H1 (cell line): Measurements from ENCODE around the gene PTH2R. TPM values are rescaled to one million over a fixed set of nuclear protein-coding genes. Genes with fewer than 3 reads are reported as not detected.

ENCODE experiments used
- CBX5 ChIP-seq: fragments of 300-800, 300-1000 bp; sonication (generic); IDR thresholded peaks from 2 replicates; pipeline ENCODE4 v1.7.1; 2016; ENCODE audit warnings: antibody characterized with exemption, low read length, low read depth
- KDM4A ChIP-seq: IDR thresholded peaks from one replicate; pipeline ENCODE4 v1.7.1; 2012; ENCODE audit warnings: low read depth, mild to moderate bottlenecking, moderate library complexity, low read length, inconsistent platforms; ENCODE audit not compliant: severe bottlenecking
- MAFK ChIP-seq: IDR thresholded peaks from 2 replicates; pipeline ENCODE4 v1.6.1; 2012; ENCODE audit warnings: low read depth, mild to moderate bottlenecking, improper control_type of control experiment, low read length
- SP2 ChIP-seq: IDR thresholded peaks from 2 replicates; pipeline ENCODE4 v1.6.1; 2012; ENCODE audit warnings: mild to moderate bottlenecking, low read length, inconsistent platforms
- TAF7 ChIP-seq: optimal IDR thresholded peaks from 2 replicates; pipeline ENCODE3; 2011; ENCODE audit warnings: low read depth, mild to moderate bottlenecking, inconsistent platforms, low read length, moderate library complexity, borderline replicate concordance
- TCF12 ChIP-seq: IDR thresholded peaks from 2 replicates; pipeline ENCODE4 v1.6.1; 2011; ENCODE audit warnings: low read depth, mild to moderate bottlenecking, low read length
- polyA plus RNA-seq, 7 experiments: library from polyadenylated mRNA; depleted of rRNA in 3 of 7; stranded (reverse) in 5 of 7; unstranded in 2 of 7; fragments of >200 nt in 5 of 7; fragments of 200-250 nt in 2 of 7; gene quantifications; 1 replicate in 5 of 7; 2 replicates in 1 of 7; 4 replicates in 1 of 7; pipeline versions ENCODE4 v1.2.1 to v1.2.3, GENCODE V29; 2011 to 2013; ENCODE audit warnings: missing spikeins in 2 of 7, mixed read lengths in 2 of 7
- total RNA-seq: library from RNA; stranded (reverse); fragmentation: NEBNext Ultra II Directional; extraction: Animal tissue kit (Norgen Biotek cat#: 25700); gene quantifications from 2 replicates; pipeline ENCODE4 v1.2.1, GENCODE V29; 2021

The PTH2R gene
- total and polyA plus RNA-seq, 2 of the 8 experiments (the other 6 are each of a cell fraction or from before 2014, with no cell fraction given) = 0.19 to 0.38 TPM

GRCh38 chr2:208356846-208357574 is 49.6 kb upstream of the PTH2R start (continued):
- no peak for TF ChIP-seq KDM4A
- TF ChIP-seq SP2 = no peak
- TF ChIP-seq CBX5 = no peak
- TF ChIP-seq MAFK = no peak
- no peak for TF ChIP-seq TCF12
- TF ChIP-seq TAF7 = no peak
